KG1 (cell line): ENCODE results near the gene NCOA6.
"Not testable (repeated sequence)": the region's sequence is repeated elsewhere in the genome, so short reads cannot be mapped to it uniquely, and the experiment has no call there.

ENCODE experiments used
- DNase-seq: peaks from one replicate; lab custom pipeline; 2025; lab: John Stamatoyannopoulos, UW

NCOA6 gene

DNA sequence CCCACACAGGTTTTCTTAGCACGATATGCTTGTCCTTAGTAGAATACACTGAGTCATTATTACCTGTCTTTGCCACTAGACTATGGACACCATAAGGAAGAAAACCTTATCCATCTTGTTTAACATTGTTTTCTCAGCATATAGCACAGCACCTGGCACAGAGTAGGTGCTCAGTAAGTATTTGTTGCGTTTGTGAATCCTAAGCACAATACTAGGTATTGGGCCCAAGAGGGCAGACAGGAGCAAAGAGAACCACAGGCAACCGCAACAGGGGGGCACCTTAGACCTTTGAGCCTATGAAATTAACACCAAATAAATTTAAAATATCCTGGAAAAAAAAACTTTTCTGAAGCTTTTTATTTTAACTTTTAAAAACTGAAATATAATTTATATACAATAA, 3.7 kb upstream of the NCOA6 start:
- DNase-seq = no peak

DNA sequence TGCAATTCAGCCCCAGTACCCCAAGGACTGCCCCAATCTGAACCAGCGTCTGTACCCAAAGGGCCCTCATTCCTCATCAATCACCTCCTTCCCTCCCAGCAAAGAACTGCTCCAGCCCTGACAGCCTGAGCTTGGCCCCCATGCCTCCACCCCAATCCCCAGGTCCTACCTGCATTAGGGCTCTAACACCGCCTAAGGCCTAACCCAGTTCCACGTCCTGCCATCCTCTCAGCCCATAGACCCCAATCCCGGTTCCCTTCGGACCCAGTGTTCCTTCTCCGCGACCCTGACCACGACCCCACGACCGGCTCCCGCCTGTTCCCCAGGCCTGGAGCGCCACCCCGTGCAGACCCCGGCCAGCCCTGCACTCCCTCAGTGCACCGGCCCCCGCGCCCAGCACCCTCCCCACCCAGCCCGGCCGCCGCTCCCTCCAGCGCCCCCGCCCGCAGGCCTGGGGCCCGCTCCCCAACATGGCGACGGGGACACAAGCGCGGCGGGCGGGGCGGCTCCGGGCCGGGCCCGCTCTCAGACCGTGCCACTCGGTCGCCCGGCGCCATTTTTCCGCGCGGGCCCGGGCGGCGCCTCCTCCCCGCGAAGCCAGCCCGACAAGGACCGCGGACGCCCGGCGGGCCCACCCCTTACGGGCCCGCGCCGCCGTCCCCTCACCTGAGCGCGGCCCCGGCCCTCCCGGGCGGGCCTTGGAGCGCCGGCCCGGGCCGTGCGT, 483 bp downstream of the NCOA6 start:
- no peak for DNase-seq

GRCh38 chr20:34824452-34824805, 1.0 kb downstream of the NCOA6 start:
- DNase-seq = peak; percentile 49

DNA sequence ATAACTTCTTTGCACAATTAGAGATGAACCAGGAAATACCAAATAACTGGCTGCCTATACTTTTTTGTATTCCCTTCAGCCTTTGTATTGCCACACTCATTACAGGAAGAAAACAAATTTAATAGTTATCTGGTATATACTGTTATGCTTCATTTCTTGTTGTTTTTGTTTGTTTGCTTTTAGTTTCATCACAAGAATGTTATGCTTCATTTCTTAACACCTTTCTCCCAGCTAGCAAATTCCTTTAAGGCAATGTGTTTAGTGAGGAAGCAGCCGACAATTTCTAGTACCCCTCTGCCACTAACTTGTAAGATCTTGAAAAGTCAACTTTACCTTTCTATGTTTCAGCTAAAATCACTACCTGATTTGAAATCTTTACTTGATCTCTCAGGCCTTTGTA, 1.4 kb downstream of the NCOA6 start:
- no peak for DNase-seq

DNA sequence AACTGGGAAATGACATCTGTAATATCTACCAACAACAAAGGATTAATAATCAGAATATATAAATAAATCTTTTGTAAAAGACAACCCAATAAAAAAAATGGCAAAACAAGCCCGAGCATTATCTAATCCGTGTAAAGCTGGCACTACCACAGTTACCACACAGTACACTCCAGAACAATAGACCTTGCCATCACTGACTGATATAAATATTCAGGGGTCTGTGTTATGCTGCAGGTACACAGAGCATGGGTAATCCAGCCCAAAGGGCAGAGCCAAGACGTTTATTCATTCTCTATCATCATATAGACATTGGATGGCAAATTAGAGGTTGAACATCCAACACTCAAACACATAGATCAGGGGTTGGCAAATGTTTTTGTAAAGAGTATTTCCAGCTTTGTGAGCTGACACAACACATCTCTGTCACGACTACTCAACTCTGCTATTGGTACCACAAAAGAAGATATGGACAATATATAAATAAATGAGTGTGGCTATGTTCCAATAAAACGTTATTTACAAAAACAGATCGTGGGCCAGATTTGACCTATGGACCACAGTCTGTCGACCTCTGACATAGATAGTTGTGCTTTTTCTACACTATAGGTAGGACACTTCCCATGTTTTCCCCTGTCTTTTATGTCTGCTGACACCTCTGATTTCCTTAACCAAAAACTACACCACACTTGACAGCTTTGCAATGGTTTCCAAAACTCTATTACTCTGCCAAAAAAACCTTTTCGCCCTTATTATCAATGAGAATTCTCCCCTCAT, 4.5 kb downstream of the NCOA6 start:
- DNase-seq = no peak

GRCh38 chr20:34817801-34818200, 7.7 kb downstream of the NCOA6 start:
- no peak for DNase-seq

DNA sequence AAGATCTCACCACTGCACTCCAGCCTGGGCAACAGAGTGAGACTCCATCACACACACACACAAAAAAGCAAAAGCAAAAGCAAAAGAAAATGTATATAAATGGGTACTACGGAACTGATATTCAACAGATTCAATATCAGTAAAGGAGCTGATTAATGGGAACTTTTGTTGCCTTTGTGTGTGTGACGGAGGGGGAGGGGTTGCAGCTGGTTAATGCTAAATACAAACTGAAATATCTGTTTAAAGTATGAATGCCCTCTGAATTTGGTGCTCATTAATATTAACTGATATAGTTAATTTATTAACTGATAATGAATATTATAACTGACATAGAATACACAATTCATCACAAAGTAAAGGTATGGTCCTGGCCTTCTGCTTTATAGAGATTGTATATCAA, 8.4 kb downstream of the NCOA6 start:
- DNase-seq = no peak

- DNase-seq = no peak
Measured at GRCh38 chr20:34815636-34816035, 9.8 kb downstream of the NCOA6 start.

DNA sequence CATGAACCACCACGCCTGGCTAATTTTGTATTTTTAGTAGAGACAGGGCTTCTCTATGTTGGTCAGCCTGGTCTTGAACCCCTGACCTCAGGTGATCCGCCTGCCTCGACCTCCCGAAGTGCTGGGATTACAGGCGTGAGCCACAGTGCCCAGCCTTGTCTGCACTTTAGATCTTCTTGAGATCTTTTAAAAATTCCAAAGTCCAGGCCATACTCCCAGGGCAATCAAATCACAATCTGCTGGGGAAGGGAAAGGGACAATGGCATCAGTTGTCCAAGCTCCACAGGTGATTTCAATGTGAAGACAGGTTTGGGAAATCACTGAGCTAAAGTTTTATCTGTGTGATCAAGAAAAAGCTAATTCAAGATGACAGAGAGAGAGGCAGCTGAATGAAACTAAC, 16.9 kb downstream of the NCOA6 start:
- DNase-seq = no peak

- DNase-seq = not testable (repeated sequence)
Measured at GRCh38 chr20:34807944-34808465, 17.4 kb downstream of the NCOA6 start.

- no peak for DNase-seq
Measured at GRCh38 chr20:34806255-34806654, 19.2 kb downstream of the NCOA6 start.

- no peak for DNase-seq
Measured at GRCh38 chr20:34798871-34799270, 26.6 kb downstream of the NCOA6 start.

DNA sequence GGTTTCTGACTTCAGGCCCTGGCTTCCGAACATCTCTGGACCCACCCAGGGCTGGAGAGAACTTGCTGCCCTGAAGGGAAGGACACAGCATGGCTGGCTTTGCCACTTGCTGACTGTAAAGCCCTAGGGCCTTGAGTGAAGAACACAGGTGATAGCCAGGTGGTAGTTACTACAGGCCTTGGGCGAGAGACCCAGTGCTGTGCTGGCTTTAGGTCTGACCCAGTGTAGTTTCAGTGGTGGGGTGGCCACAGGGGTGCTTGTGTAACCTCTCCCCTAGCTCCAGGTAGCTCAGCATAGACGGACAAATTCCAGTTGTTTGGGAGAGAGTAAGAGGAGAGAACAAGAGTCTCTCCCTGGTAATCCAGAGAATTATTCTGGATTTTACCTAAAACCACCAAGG, 27.1 kb downstream of the NCOA6 start:
- no peak for DNase-seq

GRCh38 chr20:34797012-34797995, 28.1 kb downstream of the NCOA6 start:
- no peak for DNase-seq

DNA sequence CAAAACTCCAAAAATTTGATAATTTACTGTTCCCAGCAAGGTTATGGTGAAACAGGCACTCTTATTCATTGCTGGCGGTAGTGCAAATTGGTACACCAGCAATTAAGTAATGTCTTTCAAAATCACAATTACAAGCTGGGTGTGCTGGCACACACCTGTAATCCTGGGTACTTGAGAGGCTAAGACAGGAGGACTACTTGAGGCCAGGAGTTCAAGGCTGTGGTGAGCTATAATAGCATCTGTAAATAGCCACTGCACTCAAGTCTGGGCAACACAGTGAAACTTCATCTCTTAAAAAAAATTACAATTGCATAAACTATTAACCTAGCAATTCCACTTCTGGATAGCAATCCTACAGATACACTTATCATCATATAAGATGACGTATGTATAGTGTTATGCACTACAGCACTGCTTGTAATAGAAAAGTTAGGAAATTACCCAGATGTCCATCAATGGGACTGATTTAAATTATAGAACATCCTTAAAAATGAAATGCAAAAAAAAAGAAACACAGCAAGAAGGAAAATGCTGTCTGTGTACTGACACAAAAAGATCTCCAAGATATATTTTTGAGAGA, 31.4 kb downstream of the NCOA6 start:
- DNase-seq = no peak

- DNase-seq = no peak
Measured at GRCh38 chr20:34792687-34793363, 32.6 kb downstream of the NCOA6 start.

DNA sequence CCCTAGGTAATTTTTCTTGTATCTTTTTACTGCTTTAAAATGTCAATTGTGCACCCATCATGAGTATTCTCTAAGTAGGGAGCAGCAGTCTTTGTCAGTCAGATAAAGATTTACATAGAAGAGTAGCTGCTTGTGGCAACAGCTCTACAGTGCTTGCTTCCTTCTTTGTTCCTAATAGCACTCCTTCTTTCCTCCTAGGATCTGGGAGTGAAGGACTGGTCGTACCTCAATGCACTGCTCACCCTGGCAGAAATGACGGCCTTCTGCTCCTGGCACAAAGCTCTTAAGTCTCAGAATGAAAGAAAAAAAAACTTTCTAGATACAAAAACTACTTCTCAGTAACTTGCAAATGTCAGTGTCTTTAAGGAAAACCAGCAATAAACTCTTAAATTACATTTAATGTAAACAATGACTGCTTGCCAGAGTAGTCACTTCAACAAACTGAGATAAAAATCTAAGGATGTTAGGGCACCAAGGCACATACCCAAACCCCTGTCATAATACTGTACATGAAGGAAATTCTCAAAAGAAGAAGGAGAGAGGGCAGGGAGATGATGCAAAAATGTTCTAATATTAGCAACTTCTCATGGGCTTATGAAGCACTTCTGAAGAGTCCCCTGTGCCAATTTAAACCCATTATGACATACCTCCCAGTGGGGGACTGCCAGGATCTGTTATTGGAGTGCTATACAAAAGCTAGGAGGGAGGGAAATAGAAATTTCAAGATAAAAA, 34.0 kb downstream of the NCOA6 start:
- no peak for DNase-seq

DNA sequence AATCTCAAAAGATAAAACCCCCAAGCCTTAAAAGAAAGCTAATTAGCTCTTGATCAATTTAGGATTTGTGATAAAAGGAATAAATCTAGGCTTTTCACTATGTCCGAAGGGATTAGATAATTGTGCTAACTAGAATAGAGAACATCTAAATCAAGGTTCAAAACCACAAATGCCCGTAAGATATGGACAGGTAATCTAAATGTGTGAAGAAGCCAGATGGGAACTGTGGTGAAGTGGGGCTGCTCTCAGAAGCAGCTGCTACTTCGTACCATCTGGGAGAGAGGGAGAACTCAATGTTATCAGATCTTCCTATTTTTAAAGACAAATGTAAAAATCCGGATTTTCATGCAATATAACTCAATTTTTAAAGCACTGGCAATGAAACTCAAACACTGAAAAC, 44.2 kb downstream of the NCOA6 start:
- DNase-seq = no peak

- not testable (repeated sequence) for DNase-seq
Measured at GRCh38 chr20:34780291-34780690, 45.2 kb downstream of the NCOA6 start.

GRCh38 chr20:34776177-34776576, 49.3 kb downstream of the NCOA6 start:
- no peak for DNase-seq

DNA sequence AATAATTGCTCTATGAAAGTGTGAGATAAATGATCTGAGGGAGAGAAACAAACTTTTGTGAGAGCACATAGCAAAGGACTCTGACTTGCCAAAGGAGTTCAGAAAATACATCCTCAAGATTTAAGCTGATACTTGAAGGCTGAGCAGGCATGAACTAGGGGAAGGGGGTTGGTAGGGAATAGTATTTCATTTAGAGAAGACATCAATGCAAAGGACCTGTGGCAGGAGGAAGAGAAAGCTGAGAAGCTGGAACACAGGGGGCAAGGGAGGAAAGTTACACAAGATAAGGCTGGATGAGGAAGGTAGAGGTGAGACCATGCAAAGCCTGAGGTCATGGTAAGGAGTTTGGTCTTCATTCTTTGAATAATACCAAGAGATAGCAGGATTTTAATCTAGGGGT, 50.6 kb downstream of the NCOA6 start:
- no peak for DNase-seq
